Measurements from ENCODE around the gene VPS51. TPM values are rescaled to one million over a fixed set of nuclear protein-coding genes. Genes with fewer than 3 reads are reported as not detected.

The VPS51 gene
- total and polyA plus RNA-seq, 10 of the 15 experiments (the other 5 are each of a cell fraction or from before 2014, with no cell fraction given), result 1.5 to 279 (median 53.2) TPM

DNA sequence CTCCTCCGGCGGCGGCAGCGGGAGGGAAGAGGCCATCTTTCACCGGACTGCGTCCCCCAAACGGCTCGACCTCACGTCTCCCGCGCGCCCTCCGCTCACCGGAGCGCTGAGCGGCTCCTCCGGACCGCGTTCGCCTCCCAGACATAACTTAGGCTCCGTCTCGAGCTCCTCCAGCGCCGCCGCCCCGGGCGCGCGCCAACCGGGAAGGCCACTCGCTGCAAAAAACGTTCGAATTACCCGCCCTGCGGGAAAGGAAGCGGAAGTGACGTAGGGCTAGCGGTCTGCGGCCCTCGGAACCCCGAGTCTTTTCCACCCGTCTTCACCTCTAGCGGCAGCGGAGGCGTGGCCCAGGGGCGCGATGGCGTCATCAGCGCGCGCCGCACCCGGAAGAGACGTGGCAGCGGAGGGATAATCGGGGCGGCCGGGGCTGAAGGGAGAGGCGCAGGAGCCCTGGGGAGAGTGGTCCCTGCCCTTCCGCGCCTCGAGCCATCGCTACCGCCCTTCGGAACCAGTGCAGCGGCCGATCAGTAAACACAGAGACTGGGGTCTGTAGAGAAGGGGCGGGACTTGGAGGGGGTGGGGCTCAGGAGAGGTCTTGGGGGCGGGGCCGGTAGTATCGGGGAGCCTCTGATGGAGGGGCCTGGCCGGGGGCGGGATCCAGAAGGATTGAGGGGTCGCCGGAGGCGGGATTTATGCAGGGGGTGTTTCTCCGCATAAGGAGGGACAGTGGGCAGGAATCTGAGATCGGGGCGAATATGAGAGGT is 12.0 kb upstream of the VPS51 start, which contains the start of the genes CDCA5 and ZFPL1:
Gene CDCA5 (minus strand): TSS at position 207 of the 764 bp plus-strand sequence. CDS start 62 bp downstream, at position 145.
Gene ZFPL1 (plus strand): TSS at position 389 of the 764 bp plus-strand sequence. CDS start 477 bp downstream, outside the sequence.
- H3K27me3 ChIP-seq (replicated peaks in 1 of 2; ENCODE audit: control insufficient read depth in 2 of 2, insufficient read depth in 2 of 2, low read length in 1 of 2), result no peaks in the 10 kb centered on the region
- FAIRE-seq (peak; percentile 38), ATAC-seq (peak; percentile 82), DNase-seq (ENCODE audit: low read depth, low spot score) (peak; percentile 75)
- H3K4me2 ChIP-seq (ENCODE audit: control insufficient read depth, insufficient read depth), result peak within 1 kb of the TSS; percentile 77
- peak within 1 kb of the TSS; percentile 86 for H3K4me3 ChIP-seq
- H3K9me3 ChIP-seq (replicated peaks; ENCODE audit: control insufficient read depth, insufficient read depth, low read length), result no peaks in the 10 kb centered on the region
- intact Hi-C loops (cut with micrococcal nuclease; ENCODE audit: unreplicated experiment), result loop anchor here (2.0 kb wide), 1 partner anchor 71 kb away; no protein-coding TSS in a partner anchor
- in situ Hi-C loops (cut with MboI), result no loop called here
- no peaks in the 10 kb centered on the region for H4K20me1 ChIP-seq (ENCODE audit: control insufficient read depth, insufficient read depth)
- ChIA-PET RAD21 (ENCODE audit: unreplicated experiment) (interaction anchor here (1.8 kb wide), 1 partner anchor 70 kb away, joined by 6 read pairs; the partner anchor contains the start of gene ARL2), CTCF (interaction anchor here (1.3 to 2.1 kb wide), 4 partner anchors 27 to 236 kb away, joined by 3 to 11 read pairs (median 4); partner anchors contain the start of genes SNX15 and TM7SF2), SMC1A (ENCODE audit: uncharacterized antibody, unreplicated experiment) (interaction anchor here (1.2 to 1.3 kb wide), 2 partner anchors 18 to 43 kb away, joined by 4 read pairs; partner anchors contain the start of gene SAC3D1), POLR2A (interaction anchor here (0.9 to 1.5 kb wide), 4 partner anchors 11 to 51 kb away, joined by 3 to 5 read pairs (median 4); no protein-coding TSS in a partner anchor)
- peaks cover 50% of the 10 kb centered on the region for H3K79me2 ChIP-seq (ENCODE audit: control insufficient read depth, insufficient read depth, low read length)
- peak within 1 kb of the TSS; percentile 82 for H2AFZ ChIP-seq (ENCODE audit: control insufficient read depth, low read depth, low read length)
- H3K4me1 ChIP-seq (ENCODE audit: control insufficient read depth, insufficient read depth, low read length), result peaks cover 24% of the 10 kb centered on the region
- BruUV-seq (replicated peaks), result no TSS peak
- peak within 1 kb of the TSS; percentile 84 for H3K27ac ChIP-seq (ENCODE audit: control insufficient read depth, insufficient read depth)
- under 1% methylated on average over 79 of the region's 79 CpGs for WGBS (ENCODE audit: insufficient coverage, insufficient replicate concordance, low lambda C conversion rate, missing lambda C conversion rate)
- H3K36me3 ChIP-seq (ENCODE audit: control insufficient read depth in 2 of 2, insufficient read depth in 2 of 2, low read length in 1 of 2), result peaks cover 7 to 15% of the 10 kb centered on the region in 2 experiments
- peak within 1 kb of the TSS; percentile 87 for H3K9ac ChIP-seq (ENCODE audit: control insufficient read depth, insufficient read depth, low read length)
- TF ChIP-seq, protein P1, sequence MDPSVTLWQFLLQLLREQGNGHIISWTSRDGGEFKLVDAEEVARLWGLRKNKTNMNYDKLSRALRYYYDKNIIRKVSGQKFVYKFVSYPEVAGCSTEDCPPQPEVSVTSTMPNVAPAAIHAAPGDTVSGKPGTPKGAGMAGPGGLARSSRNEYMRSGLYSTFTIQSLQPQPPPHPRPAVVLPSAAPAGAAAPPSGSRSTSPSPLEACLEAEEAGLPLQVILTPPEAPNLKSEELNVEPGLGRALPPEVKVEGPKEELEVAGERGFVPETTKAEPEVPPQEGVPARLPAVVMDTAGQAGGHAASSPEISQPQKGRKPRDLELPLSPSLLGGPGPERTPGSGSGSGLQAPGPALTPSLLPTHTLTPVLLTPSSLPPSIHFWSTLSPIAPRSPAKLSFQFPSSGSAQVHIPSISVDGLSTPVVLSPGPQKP (IDR thresholded peaks at IDR 0.05; ENCODE audit: low read depth, low read length), result peak; percentile 68
- TF ChIP-seq HCFC1 (IDR thresholded peaks at IDR 0.05; ENCODE audit: low read length) (peak; percentile 80), RELA (IDR thresholded peaks at IDR 0.05; ENCODE audit: borderline replicate concordance, partially characterized antibody) (peak; percentile 49), EP300 (IDR thresholded peaks at IDR 0.05; ENCODE audit: borderline replicate concordance in 1 of 2, control insufficient read depth in 1 of 2, low read depth in 2 of 2, low read length in 2 of 2) (peak in 1 of 2 experiments; percentile 22; a peak in 1 of 4 replicates), YY1 (IDR thresholded peaks at IDR 0.05; ENCODE audit: low read depth, low read length) (peak; percentile 33), SUZ12 (IDR thresholded peaks at IDR 0.05; ENCODE audit: unreplicated experiment) (no peak), SP1 (IDR thresholded peaks at IDR 0.05; ENCODE audit: low read depth, low read length) (peak; percentile 83), BMI1 (IDR thresholded peaks at IDR 0.05; ENCODE audit: borderline replicate concordance) (no peak), ZNF207 (IDR thresholded peaks at IDR 0.05; ENCODE audit: borderline replicate concordance) (0 out of 2 replicates have a peak, but pooled peaks have one; percentile 52), STAT1 (conservative IDR thresholded peaks at IDR 0.05) (peak; percentile 94; the same call in 1 of the 2 replicates), NBN (IDR thresholded peaks at IDR 0.05) (peak; percentile 92), TBL1XR1 (IDR thresholded peaks at IDR 0.05; ENCODE audit: low read depth, low read length) (peak; percentile 69), FOXK2 (IDR thresholded peaks at IDR 0.05) (0 out of 2 replicates have a peak, but pooled peaks have one; percentile 22), NR2C1 (IDR thresholded peaks at IDR 0.05) (peak; percentile 84)
- TF ChIP-seq, protein P2, sequence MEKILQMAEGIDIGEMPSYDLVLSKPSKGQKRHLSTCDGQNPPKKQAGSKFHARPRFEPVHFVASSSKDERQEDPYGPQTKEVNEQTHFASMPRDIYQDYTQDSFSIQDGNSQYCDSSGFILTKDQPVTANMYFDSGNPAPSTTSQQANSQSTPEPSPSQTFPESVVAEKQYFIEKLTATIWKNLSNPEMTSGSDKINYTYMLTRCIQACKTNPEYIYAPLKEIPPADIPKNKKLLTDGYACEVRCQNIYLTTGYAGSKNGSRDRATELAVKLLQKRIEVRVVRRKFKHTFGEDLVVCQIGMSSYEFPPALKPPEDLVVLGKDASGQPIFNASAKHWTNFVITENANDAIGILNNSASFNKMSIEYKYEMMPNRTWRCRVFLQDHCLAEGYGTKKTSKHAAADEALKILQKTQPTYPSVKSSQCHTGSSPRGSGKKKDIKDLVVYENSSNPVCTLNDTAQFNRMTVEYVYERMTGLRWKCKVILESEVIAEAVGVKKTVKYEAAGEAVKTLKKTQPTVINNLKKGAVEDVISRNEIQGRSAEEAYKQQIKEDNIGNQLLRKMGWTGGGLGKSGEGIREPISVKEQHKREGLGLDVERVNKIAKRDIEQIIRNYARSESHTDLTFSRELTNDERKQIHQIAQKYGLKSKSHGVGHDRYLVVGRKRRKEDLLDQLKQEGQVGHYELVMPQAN (conservative IDR thresholded peaks at IDR 0.05), result peak; percentile 100
- TF ChIP-seq, protein P3, sequence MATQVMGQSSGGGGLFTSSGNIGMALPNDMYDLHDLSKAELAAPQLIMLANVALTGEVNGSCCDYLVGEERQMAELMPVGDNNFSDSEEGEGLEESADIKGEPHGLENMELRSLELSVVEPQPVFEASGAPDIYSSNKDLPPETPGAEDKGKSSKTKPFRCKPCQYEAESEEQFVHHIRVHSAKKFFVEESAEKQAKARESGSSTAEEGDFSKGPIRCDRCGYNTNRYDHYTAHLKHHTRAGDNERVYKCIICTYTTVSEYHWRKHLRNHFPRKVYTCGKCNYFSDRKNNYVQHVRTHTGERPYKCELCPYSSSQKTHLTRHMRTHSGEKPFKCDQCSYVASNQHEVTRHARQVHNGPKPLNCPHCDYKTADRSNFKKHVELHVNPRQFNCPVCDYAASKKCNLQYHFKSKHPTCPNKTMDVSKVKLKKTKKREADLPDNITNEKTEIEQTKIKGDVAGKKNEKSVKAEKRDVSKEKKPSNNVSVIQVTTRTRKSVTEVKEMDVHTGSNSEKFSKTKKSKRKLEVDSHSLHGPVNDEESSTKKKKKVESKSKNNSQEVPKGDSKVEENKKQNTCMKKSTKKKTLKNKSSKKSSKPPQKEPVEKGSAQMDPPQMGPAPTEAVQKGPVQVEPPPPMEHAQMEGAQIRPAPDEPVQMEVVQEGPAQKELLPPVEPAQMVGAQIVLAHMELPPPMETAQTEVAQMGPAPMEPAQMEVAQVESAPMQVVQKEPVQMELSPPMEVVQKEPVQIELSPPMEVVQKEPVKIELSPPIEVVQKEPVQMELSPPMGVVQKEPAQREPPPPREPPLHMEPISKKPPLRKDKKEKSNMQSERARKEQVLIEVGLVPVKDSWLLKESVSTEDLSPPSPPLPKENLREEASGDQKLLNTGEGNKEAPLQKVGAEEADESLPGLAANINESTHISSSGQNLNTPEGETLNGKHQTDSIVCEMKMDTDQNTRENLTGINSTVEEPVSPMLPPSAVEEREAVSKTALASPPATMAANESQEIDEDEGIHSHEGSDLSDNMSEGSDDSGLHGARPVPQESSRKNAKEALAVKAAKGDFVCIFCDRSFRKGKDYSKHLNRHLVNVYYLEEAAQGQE (IDR thresholded peaks at IDR 0.05; ENCODE audit: low read depth, low read length), result 0 out of 2 replicates have a peak, but pooled peaks have one; percentile 9

Data from GM12878 (cell line).